Coronary artery (tissue), 2 donors: ENCODE results near the gene LIN28B.
"Not testable (repeated sequence)": the region's sequence is repeated elsewhere in the genome, so short reads cannot be mapped to it uniquely, and the experiment has no call there.

Experiments
- DNase-seq: peaks from one replicate; pipeline ENCODE4 v3.0.0-alpha.2; 2017; ENCODE audit warnings: low spot score
- H3K27ac ChIP-seq, 2 donors: fragments of 200-600 bp; sonication (generic); one replicate each; pipeline ENCODE4 v1.5.1; 2016 to 2019
- H3K4me3 ChIP-seq: fragments of 200-600 bp; sonication (generic); 2 replicates; pipeline ENCODE4 v1.5.1; 2016; ENCODE audit warnings: mild to moderate bottlenecking, moderate library complexity
- CTCF ChIP-seq: fragments of 200-600 bp; sonication (generic); IDR thresholded peaks from one replicate; pipeline ENCODE4 v1.5.1; 2019; ENCODE audit warnings: antibody characterized with exemption

LIN28B gene

GRCh38 chr6:104949206-104949605 lies 7.7 kb upstream of the LIN28B start:
- Histone ChIP-seq H3K27ac (no peak overlapping the region), H3K4me3 (no peak overlapping the region)
- no peak for TF ChIP-seq CTCF
- no peak for DNase-seq

GRCh38 chr6:104951677-104952076 lies 5.2 kb upstream of the LIN28B start:
- Histone ChIP-seq H3K27ac (no peak overlapping the region), H3K4me3 (no peak overlapping the region)
- no peak for DNase-seq
- TF ChIP-seq CTCF, result no peak

GRCh38 chr6:104952911-104953399 lies 4.0 kb upstream of the LIN28B start:
- no peak for TF ChIP-seq CTCF
- H3K27ac ChIP-seq, result no peak overlapping the region
- no peak for DNase-seq
- no peak overlapping the region for H3K4me3 ChIP-seq

GRCh38 chr6:104953400-104954189 lies 3.3 kb upstream of the LIN28B start:
- H3K27ac ChIP-seq, DNase-seq, H3K4me3 ChIP-seq: not testable (repeated sequence)

GRCh38 chr6:104954190-104954797 lies 2.6 kb upstream of the LIN28B start:
- no peak for TF ChIP-seq CTCF
- no peak for DNase-seq
- H3K4me3 ChIP-seq, result no peak overlapping the region
- H3K27ac ChIP-seq, result no peak overlapping the region

GRCh38 chr6:104955491-104955890 lies 1.4 kb upstream of the LIN28B start:
- Histone ChIP-seq H3K27ac (no peak overlapping the region), H3K4me3 (no peak overlapping the region)
- no peak for TF ChIP-seq CTCF
- no peak for DNase-seq

- Histone ChIP-seq H3K27ac (no peak overlapping the region), H3K4me3 (no peak overlapping the region)
- no peak for TF ChIP-seq CTCF
- no peak for DNase-seq
These were observed 778 bp upstream of the LIN28B start for GRCh38 chr6:104955927-104956730.
